K562 (cell line): ENCODE measurements around the gene DNAJC8. TPM values are rescaled to one million over a fixed set of nuclear protein-coding genes. Genes with fewer than 3 reads are reported as not detected.

Source experiments
- ATAC-seq: fragments of 200-7000 bp; cut with Tn5 transposase; 3 replicates; pipeline ENCODE4 v1.9.1; 2020; ENCODE audit warnings: moderate library complexity
- BruUV-seq: library from RNA; stranded (reverse); fragments of 400-500 nt; replicated peaks from 2 replicates; lab custom pipeline; 2021; lab: Mats Ljungman, UMichigan
- CTCF ChIA-PET: fragments of 300-600 bp; formaldehyde crosslinking; extraction: SDS; loops from one replicate; lab custom pipeline; 2021; ENCODE audit warnings: low intra/inter-chr PET ratio; lab: Yijun Ruan, JAX
- POLR2A ChIA-PET: fragments of 300-600, 350-650 bp; sonication (Branson Sonifier 250); formaldehyde crosslinking; extraction: SDS; loops from one replicate; lab custom pipeline; 2021; ENCODE audit warnings: antibody characterized with exemption, inconsistent platforms; lab: Yijun Ruan, JAX
- DNase-seq, 4 experiments: peaks; one replicate each; pipeline versions ENCODE4 v3.0.0 to v3.0.0-alpha.2; 2011 to 2018; ENCODE audit warnings: low spot score in 3 of 4, mixed read lengths in 3 of 4; ENCODE audit errors: extremely low read depth in 1 of 4
- FAIRE-seq: peaks from 2 replicates; lab custom pipeline; 2011; peaks lifted over from hg19 to GRCh38; lab: Jason Lieb, UNC
- H2AFZ ChIP-seq: 2 replicates; pipeline ENCODE4 v1.6.0; 2011; ENCODE audit warnings: low read depth, low read length, control low read depth, inconsistent platforms
- H3K27ac ChIP-seq: fragments of 200-600 bp; 3 replicates; pipeline ENCODE4 v1.8.0; 2011; ENCODE audit warnings: low read depth, mild to moderate bottlenecking, control low read depth, inconsistent platforms, low read length, moderate library complexity, mixed read lengths; ENCODE audit errors: extremely low read depth
- H3K27me3 ChIP-seq, 2 experiments: fragments of 300-600 bp in 1 of 2; 2 replicates in 1 of 2; 3 replicates in 1 of 2; pipeline versions ENCODE4 v1.6.0 to v1.8.0; 2011; ENCODE audit warnings: inconsistent platforms in 2 of 2, low read length in 2 of 2, mild to moderate bottlenecking in 1 of 2, mixed read lengths in 1 of 2, moderate library complexity in 1 of 2; ENCODE audit not compliant: control insufficient read depth in 2 of 2, insufficient read depth in 2 of 2
- H3K36me3 ChIP-seq: fragments of 300-600 bp; 3 replicates; pipeline ENCODE4 v1.8.0; 2011; ENCODE audit warnings: mild to moderate bottlenecking, low read length, inconsistent platforms; ENCODE audit not compliant: control insufficient read depth, insufficient read depth
- H3K4me1 ChIP-seq, 2 experiments: fragments of 200-600 bp in 1 of 2; replicated peaks in 1 of 2; 2 replicates in 1 of 2; 3 replicates in 1 of 2; pipeline versions ENCODE4 v1.5.1 to v1.8.0; 2011; ENCODE audit warnings: inconsistent platforms in 2 of 2, low read length in 2 of 2, mild to moderate bottlenecking in 1 of 2, mixed read lengths in 1 of 2, moderate library complexity in 1 of 2; ENCODE audit not compliant: control insufficient read depth in 2 of 2, insufficient read depth in 2 of 2
- H3K4me2 ChIP-seq: 2 replicates; pipeline ENCODE4 v1.6.1; 2011; ENCODE audit warnings: low read length, control low read depth, inconsistent platforms, mixed read lengths; ENCODE audit not compliant: insufficient read depth
- H3K4me3 ChIP-seq: fragments of 200-600 bp; sonication (generic), shearing (Covaris generic); 2 replicates; pipeline ENCODE4 v1.5.1; 2016; ENCODE audit warnings: control low read depth, inconsistent platforms
- H3K79me2 ChIP-seq: fragments of 200-600 bp; 3 replicates; pipeline ENCODE4 v1.8.0; 2011; ENCODE audit warnings: low read length, inconsistent platforms; ENCODE audit not compliant: control insufficient read depth, insufficient read depth
- H3K9ac ChIP-seq, 2 experiments: 2 replicates each; pipeline versions ENCODE4 v1.6.0 to v1.6.1; 2011; ENCODE audit warnings: low read depth in 2 of 2, low read length in 2 of 2, control low read depth in 1 of 2, inconsistent platforms in 1 of 2, mild to moderate bottlenecking in 1 of 2, mixed read lengths in 1 of 2; ENCODE audit not compliant: insufficient read depth in 1 of 2
- H3K9me1 ChIP-seq: one replicate; pipeline ENCODE4 v1.6.0; 2011; ENCODE audit warnings: inconsistent platforms, mild to moderate bottlenecking, low read length, moderate library complexity; ENCODE audit not compliant: control insufficient read depth, insufficient read depth
- H3K9me3 ChIP-seq: replicated peaks from 2 replicates; pipeline ENCODE4 v1.5.1; 2011; ENCODE audit warnings: low read depth, low read length, inconsistent platforms; ENCODE audit not compliant: control insufficient read depth, insufficient read depth
- H4K20me1 ChIP-seq: replicated peaks from 2 replicates; pipeline ENCODE4 v1.6.1; 2011; ENCODE audit warnings: low read length, inconsistent platforms, mixed read lengths; ENCODE audit not compliant: control insufficient read depth, insufficient read depth
- CBFA2T2 ChIP-seq: fragments of 450-650 bp; conservative IDR thresholded peaks from 2 replicates; pipeline ENCODE4 v1.6.1; 2017; ENCODE audit warnings: mild to moderate bottlenecking
- CEBPG ChIP-seq, 3 experiments: fragments of 200-800 bp in 1 of 3; sonication (Bioruptor generic) in 1 of 3; sonication (generic) in 1 of 3; formaldehyde crosslinking in 1 of 3; IDR thresholded peaks in 2 of 3; conservative IDR thresholded peaks in 1 of 3; 2 replicates each; pipeline versions ENCODE4 v1.6.1 to v1.8.0; 2016 to 2022; ENCODE audit warnings: missing compliant biosample characterization in 2 of 3, missing genetic modification characterization in 2 of 3, mild to moderate bottlenecking in 1 of 3, missing genetic modification reagents in 1 of 3
- EHMT2 ChIP-seq: fragments of 450-650 bp; IDR thresholded peaks from 2 replicates; pipeline ENCODE4 v1.6.1; 2018; ENCODE audit warnings: antibody characterized with exemption
- FOXA3 ChIP-seq, 2 experiments: fragments of 450-650 bp in 1 of 2; sonication (generic) in 1 of 2; formaldehyde crosslinking; IDR thresholded peaks in 1 of 2; conservative IDR thresholded peaks in 1 of 2; 2 replicates each; pipeline versions ENCODE4 v1.4.0 to v1.8.0; 2020 to 2022; ENCODE audit warnings: mild to moderate bottlenecking in 2 of 2, missing genetic modification reagents in 1 of 2
- FOXK2 ChIP-seq, 2 experiments: fragments of 450-650 bp; IDR thresholded peaks in 1 of 2; conservative IDR thresholded peaks in 1 of 2; 2 replicates each; pipeline ENCODE4 v1.6.1; 2016; ENCODE audit warnings: low read depth in 2 of 2, mild to moderate bottlenecking in 1 of 2
- KDM4B ChIP-seq, 2 experiments: fragments of 450-650 bp in 1 of 2; sonication (generic) in 1 of 2; IDR thresholded peaks; 2 replicates each; pipeline ENCODE4 v1.6.1; 2016 to 2017; ENCODE audit warnings: borderline replicate concordance in 2 of 2, antibody characterized with exemption in 1 of 2, low read depth in 1 of 2, mild to moderate bottlenecking in 1 of 2
- MEF2D ChIP-seq: conservative IDR thresholded peaks from 2 replicates; pipeline ENCODE4 v1.6.1; 2016; ENCODE audit warnings: low read depth, missing genetic modification characterization, missing compliant biosample characterization
- RAD51 ChIP-seq: fragments of 450-650 bp; IDR thresholded peaks from 2 replicates; pipeline ENCODE4 v1.7.1; 2016; ENCODE audit warnings: low read depth, mild to moderate bottlenecking, borderline replicate concordance
- TBP ChIP-seq: optimal IDR thresholded peaks from 2 replicates; pipeline ENCODE3; 2011; ENCODE audit warnings: low read depth, low read length, improper control_type of control experiment
- TFE3 ChIP-seq: fragments of 450-650 bp; formaldehyde crosslinking; IDR thresholded peaks from 2 replicates; pipeline ENCODE4 v1.4.0; 2020; ENCODE audit warnings: mild to moderate bottlenecking, mixed read lengths
- TOE1 ChIP-seq, 2 experiments: fragments of 450-650 bp in 1 of 2; sonication (generic) in 1 of 2; formaldehyde crosslinking in 1 of 2; IDR thresholded peaks; 2 replicates each; pipeline versions ENCODE4 v1.7.1 to v1.8.0; 2016 to 2022; ENCODE audit warnings: borderline replicate concordance in 2 of 2, mild to moderate bottlenecking in 2 of 2, antibody characterized with exemption in 1 of 2, inconsistent platforms in 1 of 2, low read depth in 1 of 2, missing genetic modification reagents in 1 of 2, moderate library complexity in 1 of 2
- USF1 ChIP-seq: sonication (generic); formaldehyde crosslinking; IDR thresholded peaks from 2 replicates; pipeline ENCODE4 v1.9.0; 2022; ENCODE audit warnings: mild to moderate bottlenecking, missing genetic modification reagents
- USF2 ChIP-seq: sonication (generic); formaldehyde crosslinking; IDR thresholded peaks from 2 replicates; pipeline ENCODE4 v1.5.0; 2020; ENCODE audit warnings: missing genetic modification reagents
- ZNF263 ChIP-seq: sonication (generic); formaldehyde crosslinking; IDR thresholded peaks from 2 replicates; pipeline ENCODE4 v1.8.0; 2022; ENCODE audit warnings: mild to moderate bottlenecking, missing genetic modification reagents, borderline replicate concordance
- WGBS: fragments of 100-300 bp; shearing (Covaris generic); methylation state at CpG from one replicate; pipeline ENCODE4 v1.1.6; 2016; ENCODE audit warnings: low coverage, mixed read lengths; ENCODE audit not compliant: insufficient coverage; ENCODE audit errors: missing lambda C conversion rate; 5-methylcytosine and 5-hydroxymethylcytosine counted together
- in situ Hi-C: fragments of 300-500 bp; cut with MboI; formaldehyde crosslinking; loops from 4 replicates; pipeline ENCODE4 v1.15.0; 2018; ENCODE audit warnings: inconsistent platforms, mixed read lengths
- intact Hi-C: fragments of 100-400 bp; cut with micrococcal nuclease; formaldehyde crosslinking; loops from 2 replicates; pipeline ENCODE4 v1.14.2; 2022
- polyA plus RNA-seq, 8 experiments: library from polyadenylated mRNA; depleted of rRNA in 4 of 8; stranded (reverse) in 5 of 8; unstranded in 3 of 8; fragments of >200 nt; fragmentation: Nextera tagmentation in 2 of 8; fragmentation: Illumina TruSeq in 1 of 8; extraction: Ambion mirVana in 2 of 8; extraction: Trizol in 1 of 8; gene quantifications; 2 replicates each; pipeline versions ENCODE4 v1.2.1 to v1.2.3, GENCODE V29; 2011 to 2014; ENCODE audit warnings: inconsistent platforms in 1 of 8, missing spikeins in 1 of 8
- total RNA-seq, 7 experiments: library from RNA; depleted of rRNA in 6 of 7; stranded (reverse); fragments of >200 nt in 6 of 7; fragmentation: Illumina TruSeq in 2 of 7; extraction: Trizol in 2 of 7; gene quantifications; 2 replicates each; pipeline versions ENCODE4 v1.2.1 to v1.2.3, GENCODE V29; 2011 to 2021; ENCODE audit warnings: low replicate concordance in 1 of 7

Gene DNAJC8
- total and polyA plus RNA-seq, 9 of the 15 experiments (the other 6 are each of a cell fraction or from before 2014, with no cell fraction given): 143 to 508 (median 209) TPM

DNA sequence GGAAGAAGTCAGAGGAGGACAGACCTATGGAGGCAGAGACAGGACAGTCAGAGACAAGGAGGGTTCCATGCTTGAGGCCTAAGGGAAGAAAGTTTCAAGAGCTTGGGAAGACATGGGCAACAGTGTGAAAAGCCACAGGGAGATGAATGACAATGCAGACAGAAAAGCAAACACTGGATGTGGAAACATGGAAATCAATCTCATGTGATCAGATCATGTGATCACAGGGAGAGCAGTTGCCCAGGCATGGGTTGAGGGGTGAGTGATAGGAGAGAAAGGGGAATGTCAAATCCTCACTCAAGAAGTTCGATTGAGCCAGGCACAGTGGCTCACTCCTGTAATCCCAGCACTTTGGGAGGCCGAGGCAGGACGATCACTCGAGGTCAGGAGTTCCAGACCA lies 73.6 kb downstream of the DNAJC8 start:
- no peaks in the 10 kb centered on the region for H3K79me2 ChIP-seq
- BruUV-seq: no TSS peak

More for the DNA sequence above, 73.6 kb downstream of the DNAJC8 start:
- no peak overlapping the region for H3K27ac ChIP-seq
- H3K9ac ChIP-seq: peak overlapping the region in 1 of 2 experiments; percentile 41; a peak in 1 of 4 replicates
- FAIRE-seq (no peak), DNase-seq (no peak), ATAC-seq (no peak)
- peaks cover 13% of the 10 kb centered on the region in 2 experiments for H3K4me1 ChIP-seq
- H3K36me3 ChIP-seq: no peaks in the 10 kb centered on the region
- POLR2A ChIA-PET: no interaction called here
- 70% methylated on average over 4 of the region's 4 CpGs for WGBS
- H3K9me1 ChIP-seq: no peaks in the 10 kb centered on the region
- peak; percentile 91 for TF ChIP-seq TFE3
- TF ChIP-seq CBFA2T2: peak; percentile 31; the same call in 1 of the 2 replicates
- TF ChIP-seq FOXA3 (CRISPR knock-in tag; conservative IDR thresholded peaks at IDR 0.05 in 1 of 2, IDR thresholded peaks at IDR 0.05 in 1 of 2): peak in 1 of 2 experiments; percentile 50; a peak in 1 of 4 replicates
- TF ChIP-seq KDM4B (IDR thresholded peaks at IDR 0.05; ENCODE audit: borderline replicate concordance in 2 of 2, low read depth in 1 of 2): no peak
- peak; percentile 82 for TF ChIP-seq TOE1 (IDR thresholded peaks at IDR 0.05; ENCODE audit: borderline replicate concordance)
- no peak for TF ChIP-seq TOE1 (CRISPR knock-in tag; IDR thresholded peaks at IDR 0.05; ENCODE audit: borderline replicate concordance, low read depth)
- no peak for TF ChIP-seq TBP
- 0 out of 2 replicates have a peak, but pooled peaks have one; percentile 56 for TF ChIP-seq MEF2D (tag)
- no peak for TF ChIP-seq CEBPG (CRISPR knock-in tag; IDR thresholded peaks at IDR 0.05)
- peak in 1 of 2 experiments; percentile 23; a peak in 1 of 4 replicates for TF ChIP-seq CEBPG (tag; conservative IDR thresholded peaks at IDR 0.05 in 1 of 2, IDR thresholded peaks at IDR 0.05 in 1 of 2)
- TF ChIP-seq FOXK2 (conservative IDR thresholded peaks at IDR 0.05 in 1 of 2, IDR thresholded peaks at IDR 0.05 in 1 of 2; ENCODE audit: low read depth in 2 of 2): peak in 1 of 2 experiments; percentile 36; a peak in 1 of 4 replicates
- peak; percentile 60 for TF ChIP-seq USF2 (CRISPR knock-in tag)
- no peak for TF ChIP-seq ZNF263
- 0 out of 2 replicates have a peak, but pooled peaks have one; percentile 19 for TF ChIP-seq EHMT2
- peak; percentile 83 for TF ChIP-seq RAD51
- peak; percentile 35 for TF ChIP-seq USF1 (CRISPR knock-in tag)
- TF ChIP-seq, all 486 proteins: peak for 11
- CTCF ChIA-PET: no interaction called here
- H3K27me3 ChIP-seq: no peaks in the 10 kb centered on the region
- no peak overlapping the region for H3K4me3 ChIP-seq
- H3K9me3 ChIP-seq: no peaks in the 10 kb centered on the region
- intact Hi-C loops (no loop called here), in situ Hi-C loops (no loop called here)
- no peak overlapping the region for H3K4me2 ChIP-seq
- no peaks in the 10 kb centered on the region for H4K20me1 ChIP-seq
- peak overlapping the region; percentile 72 for H2AFZ ChIP-seq
